HepG2 (cell line): Measurements from ENCODE around the gene POLR1E.
A peak's percentile ranks its signal among the peaks of the same experiment; 100 is the strongest.

Experiments
- SP1 ChIP-seq, 2 experiments: fragments of 450-650 bp in 1 of 2; sonication (generic) in 1 of 2; formaldehyde crosslinking in 1 of 2; IDR thresholded peaks; 2 replicates each; pipeline versions ENCODE4 v1.4.0 to v1.6.1; 2016 to 2020; ENCODE audit warnings: missing genetic modification reagents in 1 of 2
- ZNF24 ChIP-seq: fragments of 450-650 bp; IDR thresholded peaks from 2 replicates; pipeline ENCODE4 v1.6.1; 2017; ENCODE audit warnings: antibody characterized with exemption, mild to moderate bottlenecking
- ZNF274 ChIP-seq: sonication (generic); formaldehyde crosslinking; IDR thresholded peaks from 2 replicates; pipeline ENCODE4 v1.5.1; 2020; ENCODE audit warnings: mild to moderate bottlenecking, missing genetic modification reagents
- TF ChIP-seq, protein P1 (sequence below): sonication (generic); formaldehyde crosslinking; IDR thresholded peaks from 2 replicates; pipeline ENCODE4 v1.5.0; 2020; ENCODE audit warnings: mild to moderate bottlenecking, missing genetic modification reagents, moderate library complexity

DNA sequence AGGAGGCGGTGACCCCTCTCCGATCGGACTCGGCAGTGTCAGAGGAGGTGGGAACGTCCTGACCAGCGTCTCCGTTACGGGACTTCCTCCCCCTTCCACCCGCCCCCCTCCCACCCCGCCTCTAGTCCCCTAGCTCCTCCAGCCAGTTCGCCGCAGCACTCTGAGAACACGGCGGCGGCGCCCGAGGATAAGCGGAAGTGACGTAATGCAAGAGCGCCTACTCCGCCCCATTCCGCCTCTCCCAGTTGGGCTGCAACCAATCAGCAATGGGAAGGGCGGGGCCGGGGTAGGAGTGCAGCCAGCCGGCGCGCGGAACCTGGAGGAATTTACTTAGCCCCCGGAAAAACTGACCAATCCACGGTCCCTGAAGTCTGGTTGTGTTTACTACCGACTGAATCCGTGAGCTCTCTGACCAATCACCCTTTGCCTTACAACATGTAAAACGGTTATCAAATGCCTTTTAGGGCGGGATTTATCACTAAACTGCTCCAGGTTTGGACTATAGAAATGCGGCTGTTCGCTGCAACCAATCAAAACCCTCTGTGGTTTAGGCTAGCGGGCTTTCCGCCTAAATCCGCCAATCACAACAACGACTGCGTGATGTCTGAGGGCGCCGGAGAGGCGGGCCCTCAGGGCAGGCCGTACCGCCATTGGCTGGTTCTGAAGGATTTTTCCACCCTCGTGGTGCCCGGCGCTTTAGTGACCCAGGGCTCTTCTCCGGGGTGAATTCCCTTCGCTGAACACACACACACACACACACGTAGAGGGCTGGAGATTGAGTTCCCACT lies 20.3 kb upstream of the POLR1E start, which contains the start of gene ZBTB5:
- no peak for TF ChIP-seq ZNF24
- TF ChIP-seq ZNF274 (CRISPR knock-in tag) = no peak
- TF ChIP-seq, protein P1, sequence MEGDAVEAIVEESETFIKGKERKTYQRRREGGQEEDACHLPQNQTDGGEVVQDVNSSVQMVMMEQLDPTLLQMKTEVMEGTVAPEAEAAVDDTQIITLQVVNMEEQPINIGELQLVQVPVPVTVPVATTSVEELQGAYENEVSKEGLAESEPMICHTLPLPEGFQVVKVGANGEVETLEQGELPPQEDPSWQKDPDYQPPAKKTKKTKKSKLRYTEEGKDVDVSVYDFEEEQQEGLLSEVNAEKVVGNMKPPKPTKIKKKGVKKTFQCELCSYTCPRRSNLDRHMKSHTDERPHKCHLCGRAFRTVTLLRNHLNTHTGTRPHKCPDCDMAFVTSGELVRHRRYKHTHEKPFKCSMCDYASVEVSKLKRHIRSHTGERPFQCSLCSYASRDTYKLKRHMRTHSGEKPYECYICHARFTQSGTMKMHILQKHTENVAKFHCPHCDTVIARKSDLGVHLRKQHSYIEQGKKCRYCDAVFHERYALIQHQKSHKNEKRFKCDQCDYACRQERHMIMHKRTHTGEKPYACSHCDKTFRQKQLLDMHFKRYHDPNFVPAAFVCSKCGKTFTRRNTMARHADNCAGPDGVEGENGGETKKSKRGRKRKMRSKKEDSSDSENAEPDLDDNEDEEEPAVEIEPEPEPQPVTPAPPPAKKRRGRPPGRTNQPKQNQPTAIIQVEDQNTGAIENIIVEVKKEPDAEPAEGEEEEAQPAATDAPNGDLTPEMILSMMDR (CRISPR knock-in tag) = no peak
- TF ChIP-seq SP1 (IDR thresholded peaks at IDR 0.05) = no peak
- peak; percentile 83 for TF ChIP-seq SP1 (CRISPR knock-in tag; IDR thresholded peaks at IDR 0.05)
